Measurements from ENCODE around the gene PRICKLE2.

Gene PRICKLE2

GRCh38 chr3:64108231-64108630 is 117.0 kb downstream of the PRICKLE2 start:
- Histone ChIP-seq H3K9me3 (replicated peaks; ENCODE audit: insufficient read depth, low read length) (no peaks in the 10 kb centered on the region), H3K27me3 (replicated peaks; ENCODE audit: insufficient read depth, low read length) (no peaks in the 10 kb centered on the region), H3K9ac (ENCODE audit: low read length) (no peak overlapping the region), H3K36me3 (replicated peaks; ENCODE audit: insufficient read depth, low read length) (no peaks in the 10 kb centered on the region), H3F3A (ENCODE audit: insufficient read depth, low read length) (no peaks in the 10 kb centered on the region), H3K4me2 (ENCODE audit: low read depth, low read length) (no peak overlapping the region), H4K20me1 (ENCODE audit: insufficient read depth, low read length) (no peaks in the 10 kb centered on the region), H3K27ac (ENCODE audit: low read length) (no peak overlapping the region), H2AFZ (ENCODE audit: low read length) (no peak overlapping the region), H3K4me1 (ENCODE audit: low read length) (no peaks in the 10 kb centered on the region), H3K79me2 (ENCODE audit: low read length) (no peaks in the 10 kb centered on the region), H3K4me3 (ENCODE audit: low read length) (no peak overlapping the region), H3K9me2 (replicated peaks; ENCODE audit: insufficient read depth, low read length) (no peaks in the 10 kb centered on the region)
- TF ChIP-seq, protein P1, sequence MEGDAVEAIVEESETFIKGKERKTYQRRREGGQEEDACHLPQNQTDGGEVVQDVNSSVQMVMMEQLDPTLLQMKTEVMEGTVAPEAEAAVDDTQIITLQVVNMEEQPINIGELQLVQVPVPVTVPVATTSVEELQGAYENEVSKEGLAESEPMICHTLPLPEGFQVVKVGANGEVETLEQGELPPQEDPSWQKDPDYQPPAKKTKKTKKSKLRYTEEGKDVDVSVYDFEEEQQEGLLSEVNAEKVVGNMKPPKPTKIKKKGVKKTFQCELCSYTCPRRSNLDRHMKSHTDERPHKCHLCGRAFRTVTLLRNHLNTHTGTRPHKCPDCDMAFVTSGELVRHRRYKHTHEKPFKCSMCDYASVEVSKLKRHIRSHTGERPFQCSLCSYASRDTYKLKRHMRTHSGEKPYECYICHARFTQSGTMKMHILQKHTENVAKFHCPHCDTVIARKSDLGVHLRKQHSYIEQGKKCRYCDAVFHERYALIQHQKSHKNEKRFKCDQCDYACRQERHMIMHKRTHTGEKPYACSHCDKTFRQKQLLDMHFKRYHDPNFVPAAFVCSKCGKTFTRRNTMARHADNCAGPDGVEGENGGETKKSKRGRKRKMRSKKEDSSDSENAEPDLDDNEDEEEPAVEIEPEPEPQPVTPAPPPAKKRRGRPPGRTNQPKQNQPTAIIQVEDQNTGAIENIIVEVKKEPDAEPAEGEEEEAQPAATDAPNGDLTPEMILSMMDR (IDR thresholded peaks at IDR 0.05; ENCODE audit: low read length) = no peak
- TF ChIP-seq EZH2 (optimal IDR thresholded peaks at IDR 0.05; ENCODE audit: low read depth, low read length) (no peak), EZH2phosphoT487 (IDR thresholded peaks at IDR 0.05; ENCODE audit: low read length) (no peak)
- DNase-seq = no peak

- Histone ChIP-seq H3K79me2 (ENCODE audit: low read length) (no peaks in the 10 kb centered on the region), H4K20me1 (ENCODE audit: insufficient read depth, low read length) (no peaks in the 10 kb centered on the region), H3K4me2 (ENCODE audit: low read depth, low read length) (no peak overlapping the region), H2AFZ (ENCODE audit: low read length) (no peak overlapping the region), H3K9me2 (replicated peaks; ENCODE audit: insufficient read depth, low read length) (no peaks in the 10 kb centered on the region), H3K36me3 (replicated peaks; ENCODE audit: insufficient read depth, low read length) (no peaks in the 10 kb centered on the region), H3K4me3 (ENCODE audit: low read length) (no peak overlapping the region), H3K9me3 (replicated peaks; ENCODE audit: insufficient read depth, low read length) (no peaks in the 10 kb centered on the region), H3K27ac (ENCODE audit: low read length) (no peak overlapping the region), H3K4me1 (ENCODE audit: low read length) (no peaks in the 10 kb centered on the region), H3K27me3 (replicated peaks; ENCODE audit: insufficient read depth, low read length) (no peaks in the 10 kb centered on the region), H3F3A (ENCODE audit: insufficient read depth, low read length) (no peaks in the 10 kb centered on the region), H3K9ac (ENCODE audit: low read length) (no peak overlapping the region)
- TF ChIP-seq, protein P1 (IDR thresholded peaks at IDR 0.05; ENCODE audit: low read length) = no peak
- TF ChIP-seq EZH2phosphoT487 (IDR thresholded peaks at IDR 0.05; ENCODE audit: low read length) (no peak), EZH2 (optimal IDR thresholded peaks at IDR 0.05; ENCODE audit: low read depth, low read length) (no peak)
- no peak for DNase-seq
These were observed 118.1 kb downstream of the PRICKLE2 start for GRCh38 chr3:64107190-64107589.

DNA sequence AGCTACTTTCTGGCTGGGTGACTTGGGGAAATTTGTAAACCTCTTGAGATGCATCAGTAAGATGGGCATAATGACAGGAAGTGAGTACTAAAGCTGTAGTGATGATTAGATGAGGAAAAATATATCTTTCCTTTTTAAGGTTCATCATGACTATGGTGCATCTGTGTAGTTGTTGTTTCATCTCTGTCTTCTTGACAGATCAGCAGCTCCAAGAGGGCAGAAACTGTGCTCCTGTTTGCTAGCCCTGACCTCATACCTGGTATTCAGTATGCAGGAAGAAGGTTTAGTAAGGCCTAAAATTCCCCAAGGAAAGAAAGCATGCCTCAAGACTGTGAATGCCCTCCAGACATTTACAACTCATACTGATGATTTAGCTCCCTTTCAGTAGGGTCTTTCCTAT is 119.5 kb downstream of the PRICKLE2 start:
- H4K20me1 ChIP-seq (ENCODE audit: insufficient read depth, low read length) = no peaks in the 10 kb centered on the region
- H3F3A ChIP-seq (ENCODE audit: insufficient read depth, low read length) = no peaks in the 10 kb centered on the region
- no peak overlapping the region for H3K4me3 ChIP-seq (ENCODE audit: low read length)
- H3K4me1 ChIP-seq (ENCODE audit: low read length) = no peaks in the 10 kb centered on the region
- H2AFZ ChIP-seq (ENCODE audit: low read length) = no peak overlapping the region
- no peak for DNase-seq
- no peak for TF ChIP-seq EZH2phosphoT487 (IDR thresholded peaks at IDR 0.05; ENCODE audit: low read length)
- TF ChIP-seq, protein P1 (IDR thresholded peaks at IDR 0.05; ENCODE audit: low read length) = no peak
- no peak for TF ChIP-seq EZH2 (optimal IDR thresholded peaks at IDR 0.05; ENCODE audit: low read depth, low read length)
- no peaks in the 10 kb centered on the region for H3K27me3 ChIP-seq (replicated peaks; ENCODE audit: insufficient read depth, low read length)
- no peaks in the 10 kb centered on the region for H3K9me3 ChIP-seq (replicated peaks; ENCODE audit: insufficient read depth, low read length)
- no peak overlapping the region for H3K27ac ChIP-seq (ENCODE audit: low read length)
- H3K36me3 ChIP-seq (replicated peaks; ENCODE audit: insufficient read depth, low read length) = no peaks in the 10 kb centered on the region
- no peak overlapping the region for H3K9ac ChIP-seq (ENCODE audit: low read length)
- H3K4me2 ChIP-seq (ENCODE audit: low read depth, low read length) = no peak overlapping the region
- no peaks in the 10 kb centered on the region for H3K9me2 ChIP-seq (replicated peaks; ENCODE audit: insufficient read depth, low read length)
- no peaks in the 10 kb centered on the region for H3K79me2 ChIP-seq (ENCODE audit: low read length)

All from MM.1S (cell line).